Upper lobe of left lung (tissue), 6 donors: ENCODE data around the gene KRTAP4-8. TPM values are rescaled to one million over a fixed set of nuclear protein-coding genes. Genes with fewer than 3 reads are reported as not detected.
"Not testable (repeated sequence)": the region's sequence is repeated elsewhere in the genome, so short reads cannot be mapped to it uniquely, and the experiment has no call there.

Experiments used
- ATAC-seq, 2 donors: fragments of 200-7000 bp; cut with Tn5 transposase; one replicate each; pipeline ENCODE4 v1.9.1; 2022; ENCODE audit warnings: mild to moderate bottlenecking in 2 of 2, moderate library complexity in 2 of 2; ENCODE audit not compliant: low FRiP score in 2 of 2
- DNase-seq, 2 donors: peaks; one replicate each; pipeline ENCODE4 v3.0.0-alpha.2; 2019 to 2020
- H3K27ac ChIP-seq, 4 donors: fragments of 200-600 bp; sonication (generic); one replicate each; pipeline ENCODE4 v1.5.1; 2016 to 2019
- H3K27me3 ChIP-seq, 4 donors: fragments of 200-600 bp; sonication (generic); one replicate each; pipeline ENCODE4 v1.5.1; 2017 to 2019
- H3K36me3 ChIP-seq, 4 donors: fragments of 200-600 bp; sonication (generic); one replicate each; pipeline ENCODE4 v1.5.1; 2016 to 2019
- H3K4me1 ChIP-seq, 4 donors: fragments of 200-600 bp; sonication (generic); one replicate each; pipeline ENCODE4 v1.5.1; 2018 to 2019
- H3K4me3 ChIP-seq, 4 donors: fragments of 200-600 bp; sonication (generic); one replicate each; pipeline ENCODE4 v1.5.1; 2017 to 2019; ENCODE audit warnings: mild to moderate bottlenecking in 2 of 4, moderate library complexity in 1 of 4
- H3K9me3 ChIP-seq, 4 donors: fragments of 200-600 bp; sonication (generic); one replicate each; pipeline ENCODE4 v1.5.1; 2018 to 2019
- CTCF ChIP-seq, 6 experiments: fragments of 450-650 bp in 4 of 6; fragments of 200-600 bp in 2 of 6; sonication (generic) in 2 of 6; IDR thresholded peaks; one replicate each; pipeline ENCODE4 v1.5.1; 2016 to 2019; ENCODE audit warnings: antibody characterized with exemption in 6 of 6
- EP300 ChIP-seq, 4 donors: sonication (generic); formaldehyde crosslinking; IDR thresholded peaks; one replicate each; pipeline ENCODE4 v1.5.1; 2017; ENCODE audit warnings: antibody characterized with exemption in 4 of 4, control low read depth in 2 of 4
- POLR2A ChIP-seq, 4 donors: fragments of 450-650 bp; IDR thresholded peaks; one replicate each; pipeline ENCODE4 v1.5.1; 2016 to 2017; ENCODE audit warnings: antibody characterized with exemption in 4 of 4, mild to moderate bottlenecking in 2 of 4
- POLR2AphosphoS5 ChIP-seq, 2 donors: sonication (generic); formaldehyde crosslinking; IDR thresholded peaks; one replicate each; pipeline ENCODE4 v1.5.1; 2017; ENCODE audit warnings: antibody characterized with exemption in 2 of 2
- WGBS, 2 donors: methylation state at CpG; one replicate each; pipeline ENCODE4 v1.1.5; 2017 to 2018; 5-methylcytosine and 5-hydroxymethylcytosine counted together
- total RNA-seq, 6 donors: library from RNA; depleted of rRNA in 4 of 6; stranded (reverse); fragments of >200 nt in 4 of 6; gene quantifications; one replicate each; pipeline versions ENCODE4 v1.1.0 to v1.2.1, GENCODE V29; 2016 to 2021
- donor health status: DM: no; HTN: no; CAD: no; lungs with moderate emphysema.
- donor health status: DM: no; HTN: yes; CAD: no; lungs with severe emphysema.

The KRTAP4-8 gene
- total RNA-seq, 6 donors from 2014 or later: not detected

GRCh38 chr17:41133880-41134735, 36.2 kb upstream of the KRTAP4-8 start:
- no peaks in the 10 kb centered on the region for H3K9me3 ChIP-seq
- no peak overlapping the region for H3K27ac ChIP-seq
- H3K27me3 ChIP-seq: no peaks in the 10 kb centered on the region
- WGBS, 2 donors: 52 to 56% methylated on average over 2 of the region's 2 CpGs
- ATAC-seq (no peak), DNase-seq (no peak)
- H3K36me3 ChIP-seq: no peaks in the 10 kb centered on the region
- no peak overlapping the region for H3K4me3 ChIP-seq
- TF ChIP-seq EP300 (IDR thresholded peaks at IDR 0.05): no peak
- no peak for TF ChIP-seq POLR2AphosphoS5 (IDR thresholded peaks at IDR 0.05)
- no peak for TF ChIP-seq POLR2A (IDR thresholded peaks at IDR 0.05)
- TF ChIP-seq CTCF (IDR thresholded peaks at IDR 0.05): no peak
- H3K4me1 ChIP-seq: no peaks in the 10 kb centered on the region

- Histone ChIP-seq H3K27ac (no peak overlapping the region), H3K9me3 (no peaks in the 10 kb centered on the region), H3K4me3 (no peak overlapping the region), H3K27me3 (no peaks in the 10 kb centered on the region), H3K36me3 (no peaks in the 10 kb centered on the region), H3K4me1 (no peaks in the 10 kb centered on the region)
- DNase-seq (no peak), ATAC-seq (no peak)
- 78 to 87% methylated on average over 3 of the region's 3 CpGs for WGBS, 2 donors
- TF ChIP-seq EP300 (IDR thresholded peaks at IDR 0.05): no peak
Observed at GRCh38 chr17:41131979-41132378, 34.0 kb upstream of the KRTAP4-8 start.

- Histone ChIP-seq H3K9me3 (no peaks in the 10 kb centered on the region), H3K4me3 (no peak overlapping the region), H3K27me3 (no peaks in the 10 kb centered on the region), H3K27ac (no peak overlapping the region), H3K36me3 (no peaks in the 10 kb centered on the region), H3K4me1 (no peaks in the 10 kb centered on the region)
- TF ChIP-seq POLR2AphosphoS5 (IDR thresholded peaks at IDR 0.05): no peak
- TF ChIP-seq CTCF (IDR thresholded peaks at IDR 0.05): no peak
- no peak for TF ChIP-seq POLR2A (IDR thresholded peaks at IDR 0.05)
- no peak for TF ChIP-seq EP300 (IDR thresholded peaks at IDR 0.05)
- ATAC-seq: no peak
- DNase-seq: no peak
- 56 to 61% methylated on average over 1 of the region's 1 CpG for WGBS, 2 donors
Observed at GRCh38 chr17:41127371-41127770, 29.4 kb upstream of the KRTAP4-8 start.

- Histone ChIP-seq H3K27ac (no peak overlapping the region), H3K36me3 (no peaks in the 10 kb centered on the region), H3K27me3 (no peaks in the 10 kb centered on the region), H3K4me1 (no peaks in the 10 kb centered on the region), H3K4me3 (no peak overlapping the region), H3K9me3 (no peaks in the 10 kb centered on the region)
- no peak for ATAC-seq
- DNase-seq: no peak
- no peak for TF ChIP-seq EP300 (IDR thresholded peaks at IDR 0.05)
- TF ChIP-seq POLR2A (IDR thresholded peaks at IDR 0.05): no peak
- TF ChIP-seq CTCF (IDR thresholded peaks at IDR 0.05): no peak
- TF ChIP-seq POLR2AphosphoS5 (IDR thresholded peaks at IDR 0.05): no peak
- 75 to 79% methylated on average over 3 of the region's 3 CpGs for WGBS, 2 donors
Observed at GRCh38 chr17:41126412-41126811, 28.5 kb upstream of the KRTAP4-8 start.

GRCh38 chr17:41125064-41125463, 27.1 kb upstream of the KRTAP4-8 start:
- Histone ChIP-seq H3K4me1 (no peaks in the 10 kb centered on the region), H3K36me3 (no peaks in the 10 kb centered on the region), H3K27me3 (no peaks in the 10 kb centered on the region), H3K4me3 (no peak overlapping the region), H3K9me3 (no peaks in the 10 kb centered on the region), H3K27ac (no peak overlapping the region)
- TF ChIP-seq EP300 (IDR thresholded peaks at IDR 0.05): no peak
- no peak for TF ChIP-seq POLR2A (IDR thresholded peaks at IDR 0.05)
- WGBS, 2 donors: 100% methylated on average over 2 of the region's 2 CpGs
- ATAC-seq: no peak
- no peak for DNase-seq

- H3K36me3 ChIP-seq, H3K4me3 ChIP-seq, H3K27ac ChIP-seq, H3K27me3 ChIP-seq, H3K4me1 ChIP-seq, H3K9me3 ChIP-seq, ATAC-seq, DNase-seq: not testable (repeated sequence)
- 78 to 83% methylated on average over 2 to 3 of the region's 3 CpGs for WGBS, 2 donors
Observed at GRCh38 chr17:41123991-41124371, 26.0 kb upstream of the KRTAP4-8 start, which contains the start of gene KRTAP4-12. Gene KRTAP4-12, minus strand, starts transcription at chr17:41124182. Its CDS starts 60 bp downstream, at chr17:41124122.

- not testable (repeated sequence) for H3K36me3 ChIP-seq, ATAC-seq, H3K27ac ChIP-seq, H3K4me1 ChIP-seq, H3K4me3 ChIP-seq, H3K27me3 ChIP-seq, H3K9me3 ChIP-seq
- WGBS, 2 donors: 86 to 91% methylated on average over 7 to 12 of the region's 12 CpGs
- peak in 1 of 2 donors; percentile 58 for DNase-seq
Observed at GRCh38 chr17:41123292-41123990, 25.5 kb upstream of the KRTAP4-8 start.
